Adrenal gland (tissue), 12 donors: ENCODE data around the gene CEP131. TPM values are rescaled to one million over a fixed set of nuclear protein-coding genes. Genes with fewer than 3 reads are reported as not detected.

ENCODE experiments used
- DNase-seq, 7 donors: peaks; one replicate each; pipeline ENCODE4 v3.0.0-alpha.2; 2019 to 2020
- H3K27ac ChIP-seq, 5 donors: fragments of 200-600 bp; sonication (generic) in 4 of 5; 1 replicate in 3 of 5; 2 replicates in 2 of 5; pipeline versions ENCODE4 v1.5.1 to v1.8.0; 2016 to 2020; ENCODE audit warnings: mild to moderate bottlenecking in 1 of 5
- H3K27me3 ChIP-seq: fragments of 200-600 bp; 2 replicates; pipeline ENCODE4 v1.8.0; 2021
- H3K36me3 ChIP-seq, 2 donors: fragments of 200-600 bp; replicated peaks in 1 of 2; 1 replicate in 1 of 2; 2 replicates in 1 of 2; pipeline versions ENCODE4 v1.5.1 to v1.8.0; 2018 to 2022
- H3K4me1 ChIP-seq, 2 donors: fragments of 200-600 bp; replicated peaks in 1 of 2; 1 replicate in 1 of 2; 2 replicates in 1 of 2; pipeline versions ENCODE4 v1.5.1 to v1.8.0; 2018 to 2021
- H3K4me3 ChIP-seq, 4 donors: fragments of 200-600 bp; sonication (generic) in 3 of 4; one replicate each; pipeline ENCODE4 v1.5.1; 2016 to 2018
- H3K9me3 ChIP-seq, 3 donors: fragments of 200-600 bp; sonication (generic) in 1 of 3; replicated peaks in 1 of 3; 1 replicate in 2 of 3; 2 replicates in 1 of 3; pipeline versions ENCODE4 v1.5.1 to v1.8.0; 2016 to 2021
- CTCF ChIP-seq, 6 experiments: fragments of 450-650 bp in 4 of 6; fragments of 200-600 bp in 2 of 6; sonication (generic) in 1 of 6; IDR thresholded peaks; 1 replicate in 5 of 6; 2 replicates in 1 of 6; pipeline versions ENCODE4 v1.5.1 to v1.8.0; 2016 to 2021; ENCODE audit warnings: antibody characterized with exemption in 6 of 6, mild to moderate bottlenecking in 2 of 6, moderate library complexity in 1 of 6
- POLR2A ChIP-seq, 2 donors: fragments of 450-650 bp; IDR thresholded peaks; one replicate each; pipeline ENCODE4 v1.6.1; 2017; ENCODE audit warnings: antibody characterized with exemption in 2 of 2, mild to moderate bottlenecking in 2 of 2, moderate library complexity in 1 of 2
- WGBS, 4 donors: extraction: QIAGEN DNeasy Blood & Tissue Kit in 2 of 4; methylation state at CpG; one replicate each; pipeline versions ENCODE4 v1.1.5 to v1.1.7; 2013 to 2017; 5-methylcytosine and 5-hydroxymethylcytosine counted together
- intact Hi-C, 2 donors: fragments of 100-400 bp; cut with DNase I; formaldehyde crosslinking; loops; one replicate each; pipeline versions ENCODE4 v1.14.1 to v1.15.0; 2022 to 2023
- polyA plus RNA-seq, 3 donors: library from polyadenylated mRNA; stranded (reverse); fragments of 200-250 nt in 2 of 3; fragments of 350-450 nt in 1 of 3; fragmentation: Illumina TruSeq in 1 of 3; extraction: RNeasy Lipid Tissue Mini Kit (QIAGEN cat#74804) in 1 of 3; gene quantifications; one replicate each; pipeline ENCODE4 v1.2.3, GENCODE V29; 2013 to 2014
- total RNA-seq, 9 donors: library from RNA; depleted of rRNA in 4 of 9; stranded (reverse); fragments of >200 nt in 4 of 9; fragments of 120-200 nt in 1 of 9; fragmentation: NEBNext Ultra II Directional in 1 of 9; extraction: Animal tissue kit (Norgen Biotek cat#: 25700) in 1 of 9; gene quantifications; one replicate each; pipeline versions ENCODE4 v1.1.0 to v1.2.4, GENCODE V29; 2013 to 2023
- donor health status: healthy with polysubstance abuse.
- donor health status: Bipolar disorder and iron deficiency.
- donor health status: DM: yes; HTN: yes; CAD: no.
- donor health status: DM: no; HTN: no; CAD: no.
- donor health status: DM: no; HTN: no; CAD: no.
- donor health status: DM: yes; HTN: yes; CAD: no.

The CEP131 gene
- total and polyA plus RNA-seq, 12 donors = 0.81 to 55.8 (median 8.2) TPM

GRCh38 chr17:81187120-81187519, 35.6 kb downstream of the CEP131 start:
- DNase-seq = no peak
- H3K9me3 ChIP-seq = no peaks in the 10 kb centered on the region
- TF ChIP-seq CTCF (IDR thresholded peaks at IDR 0.05) (no peak), POLR2A (IDR thresholded peaks at IDR 0.05) (no peak)
- 88 to 91% (median 89%) methylated on average over 9 to 11 of the region's 11 CpGs for WGBS, 4 donors
- H3K4me3 ChIP-seq = no peak overlapping the region
- H3K27me3 ChIP-seq = no peaks in the 10 kb centered on the region
- intact Hi-C loops = no loop called here
- H3K36me3 ChIP-seq = no peaks in the 10 kb centered on the region
- no peaks in the 10 kb centered on the region for H3K4me1 ChIP-seq
- H3K27ac ChIP-seq = no peak overlapping the region

GRCh38 chr17:81186203-81186602, 36.6 kb downstream of the CEP131 start:
- no peaks in the 10 kb centered on the region for H3K36me3 ChIP-seq
- intact Hi-C loops = no loop called here
- H3K4me3 ChIP-seq = no peak overlapping the region
- H3K27ac ChIP-seq = no peak overlapping the region
- no peaks in the 10 kb centered on the region for H3K27me3 ChIP-seq
- DNase-seq = no peak
- H3K4me1 ChIP-seq = no peaks in the 10 kb centered on the region
- H3K9me3 ChIP-seq = no peaks in the 10 kb centered on the region
- TF ChIP-seq CTCF (IDR thresholded peaks at IDR 0.05) (no peak), POLR2A (IDR thresholded peaks at IDR 0.05) (no peak)
- WGBS, 4 donors = 65 to 76% (median 75%) methylated on average over 4 to 7 of the region's 7 CpGs

GRCh38 chr17:81184555-81184954, 38.2 kb downstream of the CEP131 start:
- H3K36me3 ChIP-seq = no peaks in the 10 kb centered on the region
- intact Hi-C loops = no loop called here
- TF ChIP-seq CTCF (IDR thresholded peaks at IDR 0.05) (no peak), POLR2A (IDR thresholded peaks at IDR 0.05) (no peak)
- WGBS, 4 donors = 30 to 53% (median 46%) methylated on average over 6 to 15 of the region's 15 CpGs
- no peaks in the 10 kb centered on the region for H3K27me3 ChIP-seq
- H3K4me3 ChIP-seq = no peak overlapping the region
- no peaks in the 10 kb centered on the region for H3K4me1 ChIP-seq
- H3K9me3 ChIP-seq = no peaks in the 10 kb centered on the region
- no peak overlapping the region for H3K27ac ChIP-seq
- no peak for DNase-seq

- no peak overlapping the region for H3K4me3 ChIP-seq
- TF ChIP-seq CTCF (IDR thresholded peaks at IDR 0.05) (no peak), POLR2A (IDR thresholded peaks at IDR 0.05) (no peak)
- no peak overlapping the region for H3K27ac ChIP-seq
- no peak for DNase-seq
- no peaks in the 10 kb centered on the region for H3K4me1 ChIP-seq
- intact Hi-C loops = no loop called here
- no peaks in the 10 kb centered on the region for H3K36me3 ChIP-seq
- no peaks in the 10 kb centered on the region for H3K27me3 ChIP-seq
- H3K9me3 ChIP-seq = no peaks in the 10 kb centered on the region
- 86 to 93% (median 92%) methylated on average over 1 to 11 of the region's 11 CpGs for WGBS, 4 donors
Measured at GRCh38 chr17:81183807-81184206, 39.0 kb downstream of the CEP131 start.
